ENCODE data around the gene DPYSL4. TPM values are rescaled to one million over a fixed set of nuclear protein-coding genes. Genes with fewer than 3 reads are reported as not detected.
A peak's percentile ranks its signal among the peaks of the same experiment; 100 is the strongest.

The DPYSL4 gene
- total and polyA plus RNA-seq, 12 donors, result 2.4 to 78.9 (median 30.6) TPM

- TF ChIP-seq CTCF (IDR thresholded peaks at IDR 0.05), result no peak
- H3K4me1 ChIP-seq, result peaks cover 0 to 12% (median 3%) of the 10 kb centered on the region in 9 donors
- WGBS, 2 donors, result 85 to 86% methylated on average over 32 of the region's 32 CpGs
- H3K27me3 ChIP-seq, result peaks cover 0 to 14% (median 6%) of the 10 kb centered on the region in 7 donors
- H3K4me3 ChIP-seq, result no peak overlapping the region
- no peak overlapping the region for H3K27ac ChIP-seq
- DNase-seq (peak in 1 of 2 donors; percentile 9), ATAC-seq (peak in 4 of 8 donors; percentile 5 to 36 (median 10))
- no peaks in the 10 kb centered on the region for H3K9me3 ChIP-seq
- intact Hi-C loops (cut with DNase I), result loop anchor here (2.0 to 10.0 kb wide), 9 partner anchors 104 to 257 kb away; no protein-coding TSS in a partner anchor
- peaks cover 0 to 7% (median 0%) of the 10 kb centered on the region in 9 donors for H3K36me3 ChIP-seq
Measured at GRCh38 chr10:132141526-132142395, 45.0 kb upstream of the DPYSL4 start.

- Histone ChIP-seq H3K27me3 (peaks cover 0 to 14% (median 6%) of the 10 kb centered on the region in 7 donors), H3K27ac (no peak overlapping the region), H3K4me3 (no peak overlapping the region), H3K36me3 (peaks cover 0 to 2% (median 0%) of the 10 kb centered on the region in 9 donors), H3K9me3 (no peaks in the 10 kb centered on the region), H3K4me1 (peaks cover 0 to 12% (median 3%) of the 10 kb centered on the region in 9 donors)
- peak; percentile 68 to 92 (median 90) for TF ChIP-seq CTCF (IDR thresholded peaks at IDR 0.05)
- WGBS, 2 donors, result 25 to 31% methylated on average over 33 of the region's 33 CpGs
- intact Hi-C loops (cut with DNase I), result loop anchor here (2.0 to 10.0 kb wide), 9 partner anchors 105 to 258 kb away; no protein-coding TSS in a partner anchor
- peak; percentile 67 to 83 (median 70) for ATAC-seq
- peak in 1 of 2 donors; percentile 49 for DNase-seq
Measured at GRCh38 chr10:132142396-132143161, 44.2 kb upstream of the DPYSL4 start.

GRCh38 chr10:132143162-132143561 lies 43.6 kb upstream of the DPYSL4 start:
- Histone ChIP-seq H3K9me3 (no peaks in the 10 kb centered on the region), H3K27ac (no peak overlapping the region), H3K4me1 (peaks cover 0 to 12% (median 3%) of the 10 kb centered on the region in 9 donors), H3K36me3 (no peaks in the 10 kb centered on the region), H3K4me3 (no peak overlapping the region), H3K27me3 (peaks cover 0 to 14% (median 6%) of the 10 kb centered on the region in 7 donors)
- ATAC-seq (no peak), DNase-seq (no peak)
- intact Hi-C loops (cut with DNase I), result loop anchor here (2.0 to 10.0 kb wide), 9 partner anchors 106 to 258 kb away; no protein-coding TSS in a partner anchor
- no peak for TF ChIP-seq CTCF (IDR thresholded peaks at IDR 0.05)
- 30 to 38% methylated on average over 12 of the region's 12 CpGs for WGBS, 2 donors

- no peak overlapping the region for H3K27ac ChIP-seq
- peak in 1 of 8 donors; percentile 26 for ATAC-seq
- H3K4me3 ChIP-seq, result no peak overlapping the region
- WGBS, 2 donors, result 71% methylated on average over 16 to 17 of the region's 17 CpGs
- intact Hi-C loops (cut with DNase I), result loop anchor here (5.0 to 10.0 kb wide), 7 partner anchors 107 to 259 kb away; no protein-coding TSS in a partner anchor
- H3K4me1 ChIP-seq, result peaks cover 0 to 12% (median 3%) of the 10 kb centered on the region in 9 donors
- no peaks in the 10 kb centered on the region for H3K9me3 ChIP-seq
- TF ChIP-seq CTCF (IDR thresholded peaks at IDR 0.05), result no peak
- H3K27me3 ChIP-seq, result peaks cover 0 to 14% (median 6%) of the 10 kb centered on the region in 7 donors
- no peak for DNase-seq
- no peaks in the 10 kb centered on the region for H3K36me3 ChIP-seq
Measured at GRCh38 chr10:132144086-132144485, 42.7 kb upstream of the DPYSL4 start.
